ENCODE measurements around the gene CRYGB. TPM values are rescaled to one million over a fixed set of nuclear protein-coding genes. Genes with fewer than 3 reads are reported as not detected.
A peak's percentile ranks its signal among the peaks of the same experiment; 100 is the strongest.
"Not testable (repeated sequence)": the region's sequence is repeated elsewhere in the genome, so short reads cannot be mapped to it uniquely, and the experiment has no call there.

Gene CRYGB
- total RNA-seq, 1 experiment from 2014 or later: not detected

DNA sequence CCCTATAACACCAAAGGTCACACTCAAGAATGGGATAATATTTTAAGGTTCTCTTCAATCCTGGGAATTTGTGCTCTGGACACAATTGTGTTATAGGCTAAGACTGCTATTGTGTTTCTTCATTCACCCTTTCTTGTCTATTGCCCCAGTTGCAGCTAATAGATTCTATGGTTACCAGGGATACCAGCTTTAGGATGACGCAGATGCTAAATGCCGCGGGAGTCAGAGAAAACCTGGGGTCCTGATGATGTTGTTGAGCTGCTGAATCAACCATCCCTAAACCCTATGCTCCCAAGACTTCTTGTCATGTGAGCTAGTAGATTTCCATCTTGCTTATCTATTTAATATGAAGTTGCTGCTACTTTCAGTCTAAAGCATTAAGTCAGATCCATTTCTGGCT, 27.0 kb downstream of the CRYGB start:
- no peak for DNase-seq (ENCODE audit: low read depth)

DNA sequence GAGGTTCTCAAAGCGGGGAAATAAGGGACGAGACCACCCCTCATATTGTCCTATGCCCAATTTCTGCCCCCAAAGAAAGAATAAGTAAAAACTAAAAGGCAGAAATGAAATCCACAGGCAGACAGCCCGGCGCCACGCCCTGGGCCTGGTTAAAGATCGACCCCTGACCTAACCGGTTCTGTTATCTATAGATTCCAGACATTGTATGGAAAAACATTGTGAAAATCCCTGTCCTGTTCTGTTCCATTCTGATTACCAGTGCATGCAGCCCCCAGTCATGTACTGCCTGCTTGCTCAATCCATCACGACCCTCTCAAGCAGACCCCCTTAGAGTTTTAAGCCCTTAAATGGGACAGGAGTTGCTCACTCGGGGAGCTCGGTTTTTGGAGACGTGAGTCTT, 28.6 kb downstream of the CRYGB start:
- DNase-seq (ENCODE audit: low read depth): not testable (repeated sequence)

DNA sequence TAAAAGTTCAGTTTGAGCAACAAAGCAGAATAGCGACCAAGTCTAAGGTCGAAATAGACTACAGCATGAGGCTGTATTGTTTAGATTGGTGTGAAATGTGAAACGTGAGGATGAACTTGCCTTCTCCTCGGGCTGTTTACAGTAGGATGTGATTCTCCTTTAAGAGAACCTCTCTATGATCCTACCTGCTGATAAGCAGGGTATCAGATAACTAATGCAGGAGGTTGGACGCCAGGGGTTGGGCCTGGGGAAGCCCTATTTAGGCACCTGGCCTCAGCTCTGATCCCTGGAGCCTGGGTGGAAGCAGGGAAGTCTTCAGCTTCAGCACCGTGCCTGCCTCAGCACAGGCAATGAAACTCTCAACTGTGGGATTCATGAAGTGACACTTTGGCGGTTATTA, 33.0 kb downstream of the CRYGB start:
- no peak for DNase-seq (ENCODE audit: low read depth)

DNA sequence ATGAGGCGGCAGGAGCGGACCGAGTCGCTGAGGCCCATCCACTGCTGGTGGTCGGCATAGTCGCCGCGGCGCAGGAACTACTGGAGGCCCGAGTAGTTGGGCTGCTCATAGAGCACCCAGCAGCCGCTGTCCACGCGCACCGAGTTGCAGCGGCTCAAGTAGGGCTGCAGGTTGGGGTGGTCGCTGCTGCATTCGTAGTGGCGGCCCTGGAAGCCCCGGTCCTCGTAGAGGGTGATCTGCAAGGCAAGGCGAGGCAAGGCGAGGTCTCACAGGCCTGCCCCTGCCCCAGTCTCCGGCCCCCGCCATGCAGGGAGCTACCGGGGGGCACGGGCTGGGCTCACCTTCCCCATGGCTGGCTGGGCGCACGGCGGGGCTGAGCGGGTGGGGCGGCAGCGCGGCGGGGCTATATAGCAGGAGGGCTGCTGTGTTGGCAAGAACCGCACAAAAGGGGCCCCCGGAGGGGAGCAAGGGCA, 33.6 kb downstream of the CRYGB start:
- DNase-seq (ENCODE audit: low read depth): not testable (repeated sequence)

DNA sequence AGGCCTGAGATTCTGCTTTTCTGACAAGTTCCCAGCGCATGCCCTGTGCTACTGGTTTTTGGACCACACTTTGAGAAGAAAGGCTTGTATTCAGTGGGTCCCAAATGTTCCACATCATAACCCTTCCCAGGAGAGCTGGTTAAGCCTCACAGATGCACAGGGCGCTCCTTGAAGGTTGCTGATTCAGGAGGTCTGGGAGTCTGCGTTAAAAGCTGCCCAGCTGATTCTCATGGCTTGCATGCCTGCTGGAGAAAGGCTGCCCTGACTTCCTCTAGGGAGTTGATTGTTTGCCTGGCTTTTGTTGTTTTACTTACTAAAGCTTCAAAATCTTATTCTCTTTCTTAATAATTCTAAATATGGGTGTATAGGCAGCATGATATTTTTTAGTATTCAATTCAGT, 42.3 kb downstream of the CRYGB start:
- DNase-seq (ENCODE audit: low read depth): no peak

DNA sequence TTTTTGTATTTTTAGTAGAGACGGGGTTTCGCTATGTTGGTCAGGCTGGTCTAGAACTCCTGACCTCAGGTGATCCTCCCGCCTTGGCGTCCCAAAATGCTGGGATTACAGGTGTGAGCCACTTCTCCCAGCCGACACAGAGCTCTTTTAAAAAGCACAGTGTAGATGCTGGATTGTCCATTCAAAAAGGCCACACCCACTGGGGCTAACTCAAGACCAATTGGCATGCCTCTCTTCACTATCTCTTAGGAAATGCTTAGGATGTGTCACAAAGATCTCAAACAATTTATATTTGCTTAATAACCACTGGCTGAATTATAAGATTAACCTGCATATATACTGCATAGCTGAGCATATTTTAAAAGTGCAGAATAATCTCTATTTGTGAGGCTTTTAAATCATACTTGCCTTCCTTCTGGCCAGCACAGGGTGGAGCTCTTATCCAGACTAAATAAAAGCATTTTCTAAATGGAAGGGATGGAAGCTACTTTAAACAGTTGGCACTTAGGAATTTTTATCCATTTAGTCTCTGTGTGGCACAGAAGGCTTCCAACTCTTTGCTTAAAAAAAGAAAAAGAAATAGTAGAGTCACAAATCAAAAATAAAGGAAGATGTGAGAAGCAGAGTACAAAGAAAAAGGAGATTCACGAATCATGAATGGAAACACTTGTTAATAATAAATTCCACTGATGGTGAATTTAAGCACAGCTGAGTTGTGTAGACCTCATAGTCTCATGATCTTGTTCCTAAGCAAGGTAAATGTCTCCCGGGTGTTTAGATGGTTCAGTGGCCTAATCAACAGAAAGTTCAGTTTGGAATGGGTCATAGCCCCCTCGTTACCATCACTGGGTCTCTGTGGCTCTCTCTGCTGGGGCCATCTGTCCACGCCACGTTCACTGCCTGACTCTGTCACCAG, 44.0 kb downstream of the CRYGB start:
- peak; percentile 25 for DNase-seq (ENCODE audit: low read depth)

DNA sequence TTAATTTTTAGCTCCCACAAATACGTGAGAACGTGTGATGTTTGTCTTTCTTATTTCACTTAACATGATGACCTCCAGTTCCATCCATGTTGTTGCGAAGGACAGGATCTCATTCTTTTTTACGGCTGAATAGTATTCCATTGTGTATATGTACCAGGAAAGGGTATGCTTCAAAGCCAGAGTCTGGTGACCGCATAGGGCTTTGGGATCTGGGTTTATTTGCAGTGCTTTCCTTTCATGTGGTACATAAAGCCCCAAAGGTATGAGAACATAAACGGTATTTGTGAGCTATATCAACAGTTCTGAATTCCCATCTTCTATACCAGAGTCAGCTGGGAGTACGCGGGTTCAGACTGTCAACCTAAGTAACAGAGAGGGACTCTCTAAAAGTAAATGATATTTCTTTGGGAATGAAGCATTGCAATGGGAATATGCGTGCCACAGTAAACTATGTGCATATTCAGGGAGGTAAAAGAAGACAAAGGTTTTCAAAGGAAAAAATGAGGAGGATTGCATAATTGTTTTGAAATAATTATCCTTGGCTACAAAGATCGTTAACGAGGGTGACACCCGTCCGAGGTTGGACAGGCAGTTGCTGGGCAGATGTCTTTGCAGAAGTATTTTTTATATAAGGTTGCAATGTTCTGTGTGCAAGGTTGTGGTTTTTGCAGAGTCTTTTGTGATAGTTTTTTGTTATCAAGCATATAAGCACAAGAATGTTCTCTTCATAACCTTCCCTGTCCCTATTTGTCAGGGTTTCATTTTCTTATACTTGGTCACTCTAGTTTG, 46.1 kb downstream of the CRYGB start:
- no peak for DNase-seq (ENCODE audit: low read depth)

DNA sequence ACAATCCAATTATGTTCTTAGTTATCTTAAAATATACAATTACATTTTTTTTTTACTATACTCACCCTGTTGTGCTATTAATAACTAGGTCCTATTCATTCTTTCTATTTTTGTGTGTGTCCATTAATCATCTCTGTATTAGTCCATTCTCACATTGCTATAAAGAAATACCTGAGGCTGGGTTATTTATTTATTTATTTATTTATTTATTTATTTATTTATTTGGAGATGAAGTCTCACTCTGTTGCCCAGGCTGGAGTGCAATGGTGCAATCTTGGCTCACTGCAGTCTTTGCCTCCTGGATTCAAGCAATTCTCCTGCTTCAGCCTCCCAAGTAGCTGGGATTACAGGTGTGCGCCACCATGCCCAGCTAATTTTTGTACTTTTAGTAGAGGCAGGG, 47.3 kb downstream of the CRYGB start:
- DNase-seq (ENCODE audit: low read depth): not testable (repeated sequence)

DNA sequence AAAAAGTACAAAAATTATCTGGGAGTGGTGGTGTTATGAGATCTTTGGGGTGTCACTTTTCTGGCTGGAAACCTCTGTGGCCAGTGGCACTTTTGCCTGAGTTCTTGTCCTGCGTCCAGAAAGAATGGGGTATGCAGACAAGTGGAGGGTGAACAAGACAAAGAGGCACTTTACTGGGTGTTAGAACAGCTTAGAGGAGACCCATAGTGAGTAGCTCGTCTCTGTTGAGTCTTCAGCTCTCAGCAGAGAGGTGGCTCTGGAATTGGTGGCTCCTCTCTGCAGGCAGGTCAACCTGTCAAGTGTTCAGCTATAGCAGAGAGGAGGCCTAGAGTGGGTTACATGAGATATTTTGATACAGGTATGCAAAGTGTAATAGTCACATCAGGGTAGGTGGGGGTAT, 47.7 kb downstream of the CRYGB start:
- DNase-seq (ENCODE audit: low read depth): no peak

DNA sequence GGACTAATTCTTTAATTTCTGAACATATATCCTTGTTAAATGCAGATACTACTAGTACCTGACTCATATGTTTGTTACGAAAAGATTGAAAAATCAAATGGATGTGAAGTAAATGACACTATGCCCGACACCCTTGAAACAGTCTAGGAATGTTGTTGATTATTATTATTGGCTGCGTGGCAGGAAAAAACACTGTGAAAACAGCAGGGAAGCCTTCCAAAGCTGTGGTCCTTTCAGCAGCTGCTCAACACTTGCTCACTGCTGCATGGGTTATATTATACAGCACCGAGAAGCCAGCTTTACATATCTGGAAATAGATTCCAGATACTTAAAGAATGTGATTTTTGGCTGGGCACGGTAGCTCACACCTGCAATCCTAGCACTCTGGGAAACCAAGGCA, 48.2 kb downstream of the CRYGB start:
- peak; percentile 22 for DNase-seq (ENCODE audit: low read depth)

DNA sequence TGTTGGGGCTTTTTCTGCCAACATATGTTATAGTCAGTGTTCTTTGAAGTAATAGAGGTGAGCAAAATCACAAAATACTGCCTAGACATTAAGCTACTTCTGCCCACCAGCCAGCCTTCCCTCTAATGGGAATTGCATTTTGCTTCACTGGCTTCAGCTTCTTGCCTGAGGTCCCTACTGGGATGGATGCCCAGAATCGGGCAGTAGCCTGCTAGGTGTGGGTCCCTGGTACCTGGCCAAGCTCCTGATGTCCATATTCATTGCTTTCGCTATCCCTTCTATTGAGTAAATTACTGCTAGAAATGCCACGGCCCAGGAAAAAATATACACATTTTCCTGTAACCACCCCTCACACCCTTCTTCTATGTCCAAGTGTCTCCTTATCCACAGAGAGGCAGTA, 48.6 kb downstream of the CRYGB start:
- DNase-seq (ENCODE audit: low read depth): no peak

DNA sequence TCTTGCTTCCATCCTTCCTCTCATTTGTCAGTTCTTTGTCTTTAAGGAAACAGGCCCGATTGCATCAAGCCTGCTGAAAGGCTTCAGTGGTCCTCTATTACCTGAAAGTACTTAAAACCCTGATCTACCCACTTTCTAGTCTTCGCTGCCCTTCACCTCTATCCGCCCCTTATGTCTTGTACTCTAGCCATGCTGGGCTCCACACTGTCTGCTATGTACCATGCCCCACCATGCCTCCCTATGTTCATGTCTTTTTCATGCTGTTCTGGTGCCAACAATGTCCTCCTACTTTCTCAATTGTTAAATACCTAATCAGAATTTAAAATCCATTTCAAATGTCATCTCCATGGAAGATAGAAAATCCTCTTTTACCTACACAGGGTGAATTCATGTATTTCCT, 49.9 kb downstream of the CRYGB start:
- DNase-seq (ENCODE audit: low read depth): no peak

DNA sequence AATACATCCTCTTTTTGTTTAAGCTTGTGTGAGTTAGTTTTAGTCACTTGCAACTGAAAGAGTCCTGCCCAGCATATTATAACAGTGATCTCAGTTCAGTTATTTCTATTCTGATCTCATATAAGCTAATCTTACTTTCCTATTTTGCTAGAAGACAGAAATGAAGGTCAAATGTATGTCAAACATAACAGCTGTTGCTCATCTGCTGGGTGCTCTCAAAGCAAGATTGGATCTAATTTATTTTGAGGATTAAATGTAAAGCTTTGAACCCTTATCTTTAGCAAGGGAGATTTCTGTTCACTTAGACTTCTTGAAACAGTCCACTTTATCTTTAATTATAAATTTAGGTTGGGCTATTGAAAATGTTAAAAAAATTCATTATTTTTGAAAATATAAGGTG, 52.8 kb downstream of the CRYGB start:
- no peak for DNase-seq (ENCODE audit: low read depth)

Other genes starting within 250 kb of the CRYGB start
- gene PLEKHM3, start 120.6 kb downstream of the CRYGB start, total RNA-seq (2014; rRNA removed): 3.7 and 7.5 TPM in 2 replicates
- not detected in 2 replicates for gene CRYGD, start 21.6 kb downstream of the CRYGB start, total RNA-seq (2014; rRNA removed)
- gene CRYGC, start 16.3 kb downstream of the CRYGB start, total RNA-seq (2014; rRNA removed): not detected in 2 replicates
- gene CRYGA, start 17.4 kb upstream of the CRYGB start, total RNA-seq (2014; rRNA removed): not detected in 2 replicates
- gene C2orf80, start 43.9 kb upstream of the CRYGB start, total RNA-seq (2014; rRNA removed): not detected in 2 replicates
- gene IDH1, start 108.9 kb upstream of the CRYGB start, total RNA-seq (2014; rRNA removed): 73.2 and 86.5 TPM in 2 replicates
- 17.2 and 20.9 TPM in 2 replicates for gene PIKFYVE, start 120.1 kb upstream of the CRYGB start, total RNA-seq (2014; rRNA removed)